ENCODE measurements around the gene CHCHD4. TPM values are rescaled to one million over a fixed set of nuclear protein-coding genes. Genes with fewer than 3 reads are reported as not detected.

Gene CHCHD4
- total RNA-seq, 1 donor from 2014 or later = 14.2 TPM

Other genes starting within 250 kb of the CHCHD4 start
- gene WNT7A, start 244.8 kb downstream of the CHCHD4 start, total RNA-seq (ENCODE audit: insufficient read depth, low replicate concordance) = 1.4 TPM
- gene TMEM43, start 182 bp upstream of the CHCHD4 start, total RNA-seq (ENCODE audit: insufficient read depth, low replicate concordance) = 74.6 TPM
- gene XPC, start 53.7 kb upstream of the CHCHD4 start, total RNA-seq (ENCODE audit: insufficient read depth, low replicate concordance) = 23.6 TPM
- gene LSM3, start 53.9 kb upstream of the CHCHD4 start, total RNA-seq (ENCODE audit: insufficient read depth, low replicate concordance) = 19.5 TPM

Data from umbilical cord (tissue), 1 donor.